ENCODE data around the gene CYP46A1.

DNA sequence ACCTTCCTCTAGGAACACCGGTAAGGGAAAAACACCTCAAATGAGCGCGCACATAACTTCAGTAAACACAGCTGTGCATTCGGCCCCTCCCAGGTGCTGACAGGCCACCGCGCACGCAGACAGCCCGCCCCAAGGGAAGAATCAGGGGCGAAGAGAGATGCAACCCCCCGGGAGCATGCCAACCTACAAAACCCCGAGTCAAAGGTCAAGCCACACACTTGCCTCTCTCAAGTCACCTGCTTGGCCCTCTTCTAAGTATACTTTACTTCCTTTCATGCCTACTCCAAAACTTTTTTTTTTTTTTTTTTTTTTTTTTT, 2.3 kb upstream of the CYP46A1 start:
- TF ChIP-seq CTCF (IDR thresholded peaks at IDR 0.05) (no peak), EZH2 (IDR thresholded peaks at IDR 0.05; ENCODE audit: borderline replicate concordance, insufficient read depth, low read depth, low read length, poor library complexity, severe bottlenecking) (no peak)

Data from B cell (primary cell).